GM18505 (cell line): ENCODE measurements around the gene KDR.

ENCODE experiments used
- ATAC-seq: cut with Tn5 transposase; IDR thresholded peaks from one replicate; pipeline ENCODE4 v1.9.1; 2021; ENCODE audit not compliant: unreplicated experiment
- POLR2A ChIP-seq: IDR thresholded peaks from 4 replicates; pipeline ENCODE4 v1.6.1; 2011; ENCODE audit warnings: borderline replicate concordance; ENCODE audit not compliant: insufficient read depth, insufficient read length; ENCODE audit errors: extremely low read depth

KDR gene

GRCh38 chr4:55133951-55134350 is 8.6 kb upstream of the KDR start:
- TF ChIP-seq POLR2A, result no peak
- no peak for ATAC-seq

- ATAC-seq, result no peak
- no peak for TF ChIP-seq POLR2A
Measured at GRCh38 chr4:55132775-55133174, 7.4 kb upstream of the KDR start.

DNA sequence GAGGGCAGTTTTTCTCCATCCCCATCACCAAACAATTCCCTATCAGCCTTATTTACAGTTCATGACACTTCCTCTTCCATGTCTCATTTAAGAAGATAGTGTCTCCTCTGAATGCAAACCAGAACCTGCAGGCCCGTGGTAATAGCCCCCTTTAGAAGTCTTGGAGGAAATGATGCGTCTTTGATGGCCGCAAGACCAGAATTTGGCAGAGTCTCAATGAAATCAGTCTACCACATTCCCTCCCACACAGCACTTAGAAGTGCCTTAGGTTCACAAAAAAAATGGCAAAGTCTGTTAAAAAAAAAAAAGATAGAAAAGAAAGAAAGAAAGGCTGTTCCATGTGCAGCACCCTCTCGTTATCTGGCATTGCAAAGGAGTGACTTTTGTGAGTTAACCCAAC is 2.1 kb upstream of the KDR start:
- no peak for ATAC-seq
- no peak for TF ChIP-seq POLR2A

- no peak for ATAC-seq
- no peak for TF ChIP-seq POLR2A
Measured at GRCh38 chr4:55127053-55127452, 1.7 kb upstream of the KDR start.

- ATAC-seq, result no peak
- no peak for TF ChIP-seq POLR2A
Measured at GRCh38 chr4:55125763-55126541, 557 bp upstream of the KDR start.

DNA sequence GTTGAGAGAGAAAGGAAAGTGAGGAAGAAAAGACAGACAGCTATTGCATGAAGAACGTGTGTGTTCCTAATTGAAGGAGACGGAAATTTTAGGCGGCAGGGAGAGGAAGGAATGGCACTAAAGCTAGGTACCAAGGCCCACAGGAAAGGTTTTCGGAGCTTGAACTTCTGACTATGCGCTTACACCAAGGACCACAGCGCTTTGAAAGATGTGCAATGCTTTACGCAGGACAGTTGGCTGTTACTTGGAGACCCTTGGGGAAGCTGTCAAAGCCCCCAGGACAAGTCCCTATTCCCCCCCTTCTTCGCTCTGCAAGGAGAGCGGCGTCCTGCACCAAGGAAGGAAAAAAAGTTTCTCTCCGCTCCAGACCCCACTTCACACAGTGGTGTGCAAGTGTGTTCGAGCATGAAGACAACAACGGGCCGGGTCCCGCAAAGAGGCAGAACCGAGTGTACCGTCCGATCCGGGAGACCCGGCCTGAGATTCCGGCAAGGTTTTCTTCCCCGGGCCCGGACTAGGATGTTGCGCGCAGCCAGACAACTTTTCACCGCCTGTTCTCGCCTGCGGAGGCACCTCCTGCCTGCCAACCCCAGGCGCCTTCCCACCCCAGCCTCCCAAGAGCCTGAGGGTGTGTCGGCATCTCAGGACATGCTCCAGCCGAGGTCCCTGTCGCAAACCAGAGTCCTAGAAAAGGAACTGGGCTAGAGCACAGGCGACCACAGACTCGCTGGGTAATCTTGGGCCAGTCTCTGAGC is 896 bp downstream of the KDR start:
- no peak for TF ChIP-seq POLR2A
- ATAC-seq, result no peak

GRCh38 chr4:55123791-55124190 is 1.6 kb downstream of the KDR start:
- no peak for ATAC-seq
- TF ChIP-seq POLR2A, result no peak

- ATAC-seq, result no peak
- no peak for TF ChIP-seq POLR2A
Measured at GRCh38 chr4:55122235-55122634, 3.2 kb downstream of the KDR start.

DNA sequence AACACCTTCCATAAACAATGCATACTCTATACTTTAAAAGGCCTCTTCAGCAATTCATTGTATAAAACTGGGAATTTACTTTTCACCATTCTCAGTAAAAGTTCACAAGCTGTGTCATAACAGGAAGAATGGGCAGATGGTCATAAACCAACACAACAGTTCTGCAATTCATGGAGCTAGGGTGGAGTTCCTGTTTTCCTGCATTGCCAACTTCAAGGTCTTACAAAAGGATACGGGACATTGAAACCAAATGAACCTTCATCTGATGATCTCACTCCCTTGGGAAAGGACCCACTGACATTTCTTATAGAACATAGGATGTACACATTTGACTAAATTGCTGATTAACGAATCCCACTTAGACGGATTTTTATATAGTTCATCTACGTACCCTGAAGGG is 4.1 kb downstream of the KDR start:
- ATAC-seq, result no peak
- TF ChIP-seq POLR2A, result no peak

- ATAC-seq, result no peak
- no peak for TF ChIP-seq POLR2A
Measured at GRCh38 chr4:55118397-55118796, 7.0 kb downstream of the KDR start.

DNA sequence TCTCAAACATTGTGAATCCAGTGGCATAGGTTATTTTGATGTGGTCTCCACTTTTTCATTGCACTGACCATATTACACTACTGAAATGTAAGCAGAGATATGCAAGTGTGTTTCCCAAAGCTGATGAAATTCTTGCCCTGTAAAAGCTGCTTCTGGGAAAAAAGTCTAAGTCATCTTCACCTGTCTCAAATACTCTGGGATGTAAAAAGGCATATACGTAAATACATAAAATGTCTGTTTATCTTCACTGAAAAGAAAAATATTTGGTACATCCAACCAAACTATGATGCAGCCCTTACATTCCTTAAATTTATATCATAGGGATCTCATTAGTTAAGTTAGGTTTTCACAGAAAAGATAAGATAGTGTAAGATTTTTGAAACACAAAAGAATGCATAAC is 7.9 kb downstream of the KDR start:
- no peak for ATAC-seq
- TF ChIP-seq POLR2A, result no peak

GRCh38 chr4:55116450-55116849 is 8.9 kb downstream of the KDR start:
- no peak for ATAC-seq
- no peak for TF ChIP-seq POLR2A

- ATAC-seq, result no peak
- no peak for TF ChIP-seq POLR2A
Measured at GRCh38 chr4:55111601-55112000, 13.8 kb downstream of the KDR start.

GRCh38 chr4:55110131-55110530 is 15.3 kb downstream of the KDR start:
- TF ChIP-seq POLR2A, result no peak
- ATAC-seq, result no peak
